Fibroblast of villous mesenchyme (primary cell): ENCODE measurements around the gene ANO6. TPM values are rescaled to one million over a fixed set of nuclear protein-coding genes. Genes with fewer than 3 reads are reported as not detected.
A peak's percentile ranks its signal among the peaks of the same experiment; 100 is the strongest.

Experiments
- DNase-seq: peaks from one replicate; pipeline ENCODE4 v3.0.0-alpha.2; 2010; ENCODE audit warnings: low read depth
- H3K4me3 ChIP-seq: 2 replicates; pipeline ENCODE4 v1.5.1; 2011; ENCODE audit warnings: low read depth, mild to moderate bottlenecking, low read length
- CTCF ChIP-seq: IDR thresholded peaks from 2 replicates; pipeline ENCODE4 v1.5.1; 2012; ENCODE audit warnings: low read depth, mild to moderate bottlenecking, low read length; ENCODE audit not compliant: insufficient read depth
- total RNA-seq: library from RNA; depleted of rRNA; stranded (reverse); fragments of >200 nt; gene quantifications from 2 replicates; pipeline ENCODE4 v1.2.3, GENCODE V29; 2012

ANO6 gene
- total RNA-seq, 1 donor: 91.5 TPM

- H3K4me3 ChIP-seq: no peak overlapping the region
- TF ChIP-seq CTCF: no peak
- no peak for DNase-seq
These were observed 60.4 kb downstream of the ANO6 start for GRCh38 chr12:45276154-45276755.

- no peak overlapping the region for H3K4me3 ChIP-seq
- TF ChIP-seq CTCF: no peak
- DNase-seq: peak; percentile 48
These were observed 62.6 kb downstream of the ANO6 start for GRCh38 chr12:45278447-45278846.

DNA sequence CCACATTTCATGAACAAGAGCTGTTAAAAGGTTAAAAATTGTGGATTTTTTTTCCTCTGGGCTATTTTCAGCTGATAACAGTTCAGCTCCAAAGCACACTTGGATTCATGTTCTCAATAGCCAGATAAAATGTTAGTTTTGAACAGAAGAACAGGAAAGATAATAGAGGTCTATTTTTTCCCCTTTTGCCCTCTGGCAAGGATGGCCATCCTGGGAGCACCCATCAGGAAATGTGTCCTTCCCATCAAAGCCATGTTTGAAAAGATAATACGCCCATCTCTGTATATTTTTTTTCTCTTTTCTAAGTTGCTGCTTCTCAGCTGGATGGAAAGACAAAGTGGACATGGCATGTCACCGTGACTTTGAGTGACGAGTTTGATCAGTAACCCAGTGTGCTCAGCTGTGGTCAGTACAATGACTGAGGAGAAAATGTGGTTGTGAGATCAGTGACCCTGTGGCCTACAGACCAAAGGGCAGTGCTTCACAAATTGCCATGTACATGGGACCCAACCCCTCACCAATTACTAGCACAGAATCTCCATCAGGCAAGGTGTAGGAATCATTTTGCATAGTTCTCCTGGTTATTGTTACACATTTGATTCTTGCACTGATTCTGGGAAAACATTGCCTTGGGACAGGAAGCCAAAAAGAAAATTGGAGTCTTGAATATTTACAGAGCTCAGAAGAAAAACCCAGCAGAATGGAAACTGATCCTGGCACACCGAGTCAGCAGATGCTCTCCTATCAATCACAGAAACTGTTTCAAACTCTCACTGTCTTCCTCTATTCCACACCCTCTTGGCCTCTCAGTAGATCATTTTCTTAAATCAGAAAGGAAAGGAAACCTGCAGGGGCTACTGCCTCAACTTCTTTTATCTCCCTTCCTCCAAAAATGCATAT, 64.3 kb downstream of the ANO6 start:
- H3K4me3 ChIP-seq: no peak overlapping the region
- no peak for DNase-seq
- no peak for TF ChIP-seq CTCF

DNA sequence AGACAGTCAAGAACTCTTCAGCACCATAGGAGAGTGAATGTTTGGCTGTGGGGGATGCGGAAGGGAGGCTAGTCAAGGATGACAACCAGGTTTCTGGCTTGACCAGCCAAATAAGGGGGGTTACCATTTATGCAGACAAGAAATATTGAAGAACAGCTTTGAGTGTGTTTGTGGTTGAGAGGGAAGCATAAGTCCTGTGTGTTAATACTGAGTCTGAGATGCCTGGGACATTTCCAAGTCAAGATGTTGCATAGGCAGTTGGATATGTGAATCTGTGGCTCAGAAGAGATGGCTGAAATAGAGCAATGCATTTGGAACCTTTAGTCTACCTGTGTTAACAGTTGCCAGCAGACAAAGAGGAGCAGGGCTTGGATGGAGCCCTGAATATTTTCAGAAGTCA, 66.1 kb downstream of the ANO6 start:
- no peak for DNase-seq
- no peak overlapping the region for H3K4me3 ChIP-seq
- TF ChIP-seq CTCF: no peak

- no peak overlapping the region for H3K4me3 ChIP-seq
- DNase-seq: no peak
- no peak for TF ChIP-seq CTCF
These were observed 66.5 kb downstream of the ANO6 start for GRCh38 chr12:45282411-45282810.

- DNase-seq: peak; percentile 85
- peak; percentile 38 for TF ChIP-seq CTCF
- no peak overlapping the region for H3K4me3 ChIP-seq
These were observed 68.4 kb downstream of the ANO6 start for GRCh38 chr12:45284096-45284901.
